ENCODE data around the gene DDX55. TPM values are rescaled to one million over a fixed set of nuclear protein-coding genes. Genes with fewer than 3 reads are reported as not detected.
"Not testable (repeated sequence)": the region's sequence is repeated elsewhere in the genome, so short reads cannot be mapped to it uniquely, and the experiment has no call there.

The DDX55 gene
- 41.1 and 50.0 TPM in 2 replicates for total RNA-seq (2014; rRNA removed)
- Bru-seq, nascent RNA: percentile 85 among the genes with signal in this experiment
- percentile 92 among the genes with signal in this experiment for BruChase-seq, experiment 1, labeled RNA remaining after a 6-hour chase
- percentile 93 among the genes with signal in this experiment for BruChase-seq, experiment 2, labeled RNA remaining after a 2-hour chase
- long read RNA-seq, transcript DDX55-201 (14 exons, 2,654 nt): major isoform, 10 of 73 reads
- long read RNA-seq, partial matches to known transcripts: 32 of 73 reads
- long read RNA-seq, other reads (novel, unspliced or antisense): 30 of 73 reads

GRCh38 chr12:123601602-123602489 is at the start of gene DDX55:
TSS of gene DDX55 (plus strand) at chr12:123602099. CDS start at chr12:123602149, 50 bp downstream.
- peak within 1 kb of the TSS; percentile 73 for H2AFZ ChIP-seq (ENCODE audit: low read length)
- BruUV-seq (replicated peaks): TSS peak; percentile 88
- peak within 1 kb of the TSS; percentile 99 for H3K9ac ChIP-seq (ENCODE audit: low read length)
- peaks cover 6% of the 10 kb centered on the region; the same call in 1 of the 2 replicates for H3K4me1 ChIP-seq (ENCODE audit: insufficient read depth, low read length)
- no peaks in the 10 kb centered on the region for H3K9me2 ChIP-seq (replicated peaks; ENCODE audit: low read length)
- ATAC-seq (peak; percentile 90), DNase-seq (peak; percentile 86)
- peaks cover 44% of the 10 kb centered on the region for H3K36me3 ChIP-seq (ENCODE audit: low read depth, low read length)
- 0 out of 2 replicates have a peak, but pooled peaks cover 4% of the 10 kb centered on the region for H4K20me1 ChIP-seq (ENCODE audit: low read length)
- peaks cover 53% of the 10 kb centered on the region for H3K79me2 ChIP-seq (ENCODE audit: low read length)
- peak within 1 kb of the TSS; percentile 96 for H3K4me2 ChIP-seq (ENCODE audit: low read length)
- peak within 1 kb of the TSS; percentile 42 for H3K27ac ChIP-seq (ENCODE audit: low read length)
- intact Hi-C loops (cut with micrococcal nuclease): no loop called here
- no peaks in the 10 kb centered on the region for H3F3A ChIP-seq (ENCODE audit: low read length, unreplicated experiment)
- ChIA-PET POLR2A (ENCODE audit: unreplicated experiment) (interaction anchor here (0.8 kb wide), 1 partner anchor 10 kb away, joined by 4 read pairs; no protein-coding TSS in a partner anchor), CTCF (interaction anchor here (0.6 kb wide), 1 partner anchor 163 kb away, joined by 20 read pairs; no protein-coding TSS in a partner anchor)
- no peaks in the 10 kb centered on the region for H3K27me3 ChIP-seq (ENCODE audit: low read length)
- no peak for TF ChIP-seq EZH2 (IDR thresholded peaks at IDR 0.05; ENCODE audit: low read length, unreplicated experiment)
- peak; percentile 54 for TF ChIP-seq CTCF (conservative IDR thresholded peaks at IDR 0.05; ENCODE audit: low read depth, low read length)
- no peaks in the 10 kb centered on the region for H3K9me3 ChIP-seq (ENCODE audit: low read length)
- peak within 1 kb of the TSS; percentile 85 for H3K4me3 ChIP-seq (ENCODE audit: low read length)

GRCh38 chr12:123554136-123554535 is 47.8 kb upstream of the DDX55 start:
- CTCF ChIA-PET; H3K27ac ChIP-seq (ENCODE audit: low read length); H3K4me3 ChIP-seq (ENCODE audit: low read length); H3K4me2 ChIP-seq (ENCODE audit: low read length); H3K27me3 ChIP-seq (ENCODE audit: low read length); H3K36me3 ChIP-seq (ENCODE audit: low read depth, low read length); ATAC-seq; H4K20me1 ChIP-seq (ENCODE audit: low read length); H3K4me1 ChIP-seq (ENCODE audit: insufficient read depth, low read length); intact Hi-C loops (cut with micrococcal nuclease); DNase-seq; H3K9me2 ChIP-seq (replicated peaks; ENCODE audit: low read length); H3K9ac ChIP-seq (ENCODE audit: low read length); POLR2A ChIA-PET (ENCODE audit: unreplicated experiment); H3K79me2 ChIP-seq (ENCODE audit: low read length); H3F3A ChIP-seq (ENCODE audit: low read length, unreplicated experiment); BruUV-seq (replicated peaks); H2AFZ ChIP-seq (ENCODE audit: low read length); H3K9me3 ChIP-seq (ENCODE audit: low read length): not testable (repeated sequence)

- intact Hi-C loops (cut with micrococcal nuclease); H3K4me1 ChIP-seq (ENCODE audit: insufficient read depth, low read length); H4K20me1 ChIP-seq (ENCODE audit: low read length); BruUV-seq (replicated peaks); H3K4me3 ChIP-seq (ENCODE audit: low read length); ATAC-seq; H3K4me2 ChIP-seq (ENCODE audit: low read length); H2AFZ ChIP-seq (ENCODE audit: low read length); H3K27ac ChIP-seq (ENCODE audit: low read length); H3F3A ChIP-seq (ENCODE audit: low read length, unreplicated experiment); H3K9ac ChIP-seq (ENCODE audit: low read length); CTCF ChIA-PET; H3K9me2 ChIP-seq (replicated peaks; ENCODE audit: low read length); POLR2A ChIA-PET (ENCODE audit: unreplicated experiment); H3K79me2 ChIP-seq (ENCODE audit: low read length); H3K9me3 ChIP-seq (ENCODE audit: low read length); H3K36me3 ChIP-seq (ENCODE audit: low read depth, low read length); DNase-seq; H3K27me3 ChIP-seq (ENCODE audit: low read length): not testable (repeated sequence)
Measured at GRCh38 chr12:123554843-123555242, 47.1 kb upstream of the DDX55 start.

GRCh38 chr12:123558487-123558886 is 43.4 kb upstream of the DDX55 start:
- H3K79me2 ChIP-seq (ENCODE audit: low read length); CTCF ChIA-PET; H3K36me3 ChIP-seq (ENCODE audit: low read depth, low read length); H4K20me1 ChIP-seq (ENCODE audit: low read length); H3K4me3 ChIP-seq (ENCODE audit: low read length); H3K4me2 ChIP-seq (ENCODE audit: low read length); H3K27me3 ChIP-seq (ENCODE audit: low read length); H3K9me2 ChIP-seq (replicated peaks; ENCODE audit: low read length); H3K27ac ChIP-seq (ENCODE audit: low read length); H2AFZ ChIP-seq (ENCODE audit: low read length); H3K9ac ChIP-seq (ENCODE audit: low read length); BruUV-seq (replicated peaks); H3K4me1 ChIP-seq (ENCODE audit: insufficient read depth, low read length); intact Hi-C loops (cut with micrococcal nuclease); DNase-seq; H3F3A ChIP-seq (ENCODE audit: low read length, unreplicated experiment); ATAC-seq; POLR2A ChIA-PET (ENCODE audit: unreplicated experiment); H3K9me3 ChIP-seq (ENCODE audit: low read length): not testable (repeated sequence)

Data from PC-3 (cell line).